OCI-LY7 (cell line): ENCODE data around the gene BSG. TPM values are rescaled to one million over a fixed set of nuclear protein-coding genes. Genes with fewer than 3 reads are reported as not detected.

Source experiments
- BruUV-seq: library from RNA; stranded (reverse); fragments of 400-500 nt; replicated peaks from 2 replicates; lab custom pipeline; 2021; lab: Mats Ljungman, UMichigan
- CTCF ChIA-PET: fragments of 300-600 bp; sonication (Branson Sonifier 250); formaldehyde crosslinking; loops from one replicate; lab custom pipeline; 2022; ENCODE audit warnings: antibody characterized with exemption; ENCODE audit not compliant: unreplicated experiment; lab: Charles Lee
- POLR2A ChIA-PET: fragments of 300-600 bp; sonication (Branson Sonifier 250); formaldehyde crosslinking; loops from one replicate; lab custom pipeline; 2022; ENCODE audit warnings: antibody characterized with exemption; lab: Charles Lee
- DNase-seq: peaks from one replicate; pipeline ENCODE4 v3.0.0-alpha.2; 2015; ENCODE audit warnings: low spot score
- H2AFZ ChIP-seq: fragments of 200-600 bp; sonication (generic), shearing (Covaris generic); 2 replicates; pipeline ENCODE4 v1.6.1; 2014; ENCODE audit warnings: mild to moderate bottlenecking, antibody characterized with exemption, low read length, moderate library complexity
- H3K27ac ChIP-seq: fragments of 200-600 bp; sonication (generic); 2 replicates; pipeline ENCODE4 v1.5.1; 2014; ENCODE audit warnings: mixed run types, low read depth, mild to moderate bottlenecking, moderate library complexity, low read length, inconsistent platforms; ENCODE audit not compliant: poor library complexity, severe bottlenecking
- H3K36me3 ChIP-seq: fragments of 200-600 bp; sonication (generic); 2 replicates; pipeline ENCODE4 v1.6.1; 2014; ENCODE audit warnings: mild to moderate bottlenecking, antibody characterized with exemption, low read length, moderate library complexity, mixed read lengths; ENCODE audit not compliant: insufficient read depth
- H3K4me1 ChIP-seq: fragments of 200-600 bp; sonication (generic); 2 replicates; pipeline ENCODE4 v1.5.1; 2014; ENCODE audit warnings: mild to moderate bottlenecking, low read length; ENCODE audit not compliant: insufficient read depth, poor library complexity, severe bottlenecking
- H3K4me2 ChIP-seq: fragments of 200-600 bp; sonication (generic); 2 replicates; pipeline ENCODE4 v1.6.1; 2014; ENCODE audit warnings: mild to moderate bottlenecking, low read length
- H3K4me3 ChIP-seq: fragments of 200-600 bp; sonication (generic); 2 replicates; pipeline ENCODE4 v1.5.1; 2014; ENCODE audit warnings: mild to moderate bottlenecking, low read depth, low read length; ENCODE audit not compliant: poor library complexity, severe bottlenecking
- H3K79me2 ChIP-seq: fragments of 200-600 bp; sonication (generic); 2 replicates; pipeline ENCODE4 v1.6.1; 2016; ENCODE audit warnings: low read depth, mild to moderate bottlenecking, low read length, moderate library complexity, mixed read lengths; ENCODE audit not compliant: insufficient read depth
- H3K9me2 ChIP-seq: fragments of 200-600 bp; sonication (generic); 2 replicates; pipeline ENCODE4 v1.6.1; 2016; ENCODE audit warnings: mild to moderate bottlenecking, low read length, mixed read lengths; ENCODE audit not compliant: insufficient read depth
- H3K9me3 ChIP-seq: fragments of 200-600 bp; sonication (generic); 2 replicates; pipeline ENCODE4 v1.6.1; 2014; ENCODE audit warnings: mild to moderate bottlenecking, mixed run types, low read length, mixed read lengths
- H4K20me1 ChIP-seq: fragments of 200-600 bp; sonication (generic); 2 replicates; pipeline ENCODE4 v1.6.1; 2014; ENCODE audit warnings: mild to moderate bottlenecking, antibody characterized with exemption, low read length, moderate library complexity, mixed read lengths; ENCODE audit not compliant: insufficient read depth
- EZH2phosphoT487 ChIP-seq: fragments of 200-600 bp; sonication (generic); IDR thresholded peaks from 2 replicates; pipeline ENCODE4 v1.6.1; 2018; ENCODE audit warnings: low read depth, borderline replicate concordance, mild to moderate bottlenecking, mixed run types, antibody characterized with exemption, low read length, moderate library complexity, mixed read lengths
- intact Hi-C: fragments of 100-400 bp; cut with micrococcal nuclease; formaldehyde crosslinking; loops from one replicate; pipeline ENCODE4 v1.10.0; 2022; ENCODE audit not compliant: unreplicated experiment
- total RNA-seq, 2 experiments: library from RNA; depleted of rRNA in 1 of 2; stranded (reverse); fragments of >200 nt in 1 of 2; shearing (Covaris generic) in 1 of 2; gene quantifications; 2 replicates each; pipeline ENCODE4 v1.2.3, GENCODE V29; 2014 to 2022
- TF ChIP-seq, protein P1 (sequence below): fragments of 200-600 bp; sonication (generic); conservative IDR thresholded peaks from 2 replicates; pipeline ENCODE4 v1.5.1; 2014; ENCODE audit warnings: mild to moderate bottlenecking, antibody characterized with exemption, low read length, moderate library complexity, mixed read lengths

Gene BSG
- total RNA-seq, 2 experiments from 2014 or later: 180 to 197 TPM

- Histone ChIP-seq H3K4me3 (no peak overlapping the region), H3K4me2 (no peak overlapping the region), H2AFZ (no peak overlapping the region), H3K9me3 (no peaks in the 10 kb centered on the region), H3K36me3 (peaks cover 44% of the 10 kb centered on the region), H4K20me1 (no peaks in the 10 kb centered on the region; the same call in 1 of the 2 replicates), H3K27ac (no peak overlapping the region), H3K4me1 (no peaks in the 10 kb centered on the region), H3K9me2 (no peaks in the 10 kb centered on the region), H3K79me2 (peaks cover 13% of the 10 kb centered on the region)
- intact Hi-C loops: no loop called here
- TF ChIP-seq EZH2phosphoT487: no peak
- TF ChIP-seq, protein P1, sequence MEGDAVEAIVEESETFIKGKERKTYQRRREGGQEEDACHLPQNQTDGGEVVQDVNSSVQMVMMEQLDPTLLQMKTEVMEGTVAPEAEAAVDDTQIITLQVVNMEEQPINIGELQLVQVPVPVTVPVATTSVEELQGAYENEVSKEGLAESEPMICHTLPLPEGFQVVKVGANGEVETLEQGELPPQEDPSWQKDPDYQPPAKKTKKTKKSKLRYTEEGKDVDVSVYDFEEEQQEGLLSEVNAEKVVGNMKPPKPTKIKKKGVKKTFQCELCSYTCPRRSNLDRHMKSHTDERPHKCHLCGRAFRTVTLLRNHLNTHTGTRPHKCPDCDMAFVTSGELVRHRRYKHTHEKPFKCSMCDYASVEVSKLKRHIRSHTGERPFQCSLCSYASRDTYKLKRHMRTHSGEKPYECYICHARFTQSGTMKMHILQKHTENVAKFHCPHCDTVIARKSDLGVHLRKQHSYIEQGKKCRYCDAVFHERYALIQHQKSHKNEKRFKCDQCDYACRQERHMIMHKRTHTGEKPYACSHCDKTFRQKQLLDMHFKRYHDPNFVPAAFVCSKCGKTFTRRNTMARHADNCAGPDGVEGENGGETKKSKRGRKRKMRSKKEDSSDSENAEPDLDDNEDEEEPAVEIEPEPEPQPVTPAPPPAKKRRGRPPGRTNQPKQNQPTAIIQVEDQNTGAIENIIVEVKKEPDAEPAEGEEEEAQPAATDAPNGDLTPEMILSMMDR: no peak
- no TSS peak for BruUV-seq
- DNase-seq: no peak
- ChIA-PET CTCF (no interaction called here), POLR2A (no interaction called here)
These were observed 9.2 kb downstream of the BSG start for GRCh38 chr19:581399-582111.

DNA sequence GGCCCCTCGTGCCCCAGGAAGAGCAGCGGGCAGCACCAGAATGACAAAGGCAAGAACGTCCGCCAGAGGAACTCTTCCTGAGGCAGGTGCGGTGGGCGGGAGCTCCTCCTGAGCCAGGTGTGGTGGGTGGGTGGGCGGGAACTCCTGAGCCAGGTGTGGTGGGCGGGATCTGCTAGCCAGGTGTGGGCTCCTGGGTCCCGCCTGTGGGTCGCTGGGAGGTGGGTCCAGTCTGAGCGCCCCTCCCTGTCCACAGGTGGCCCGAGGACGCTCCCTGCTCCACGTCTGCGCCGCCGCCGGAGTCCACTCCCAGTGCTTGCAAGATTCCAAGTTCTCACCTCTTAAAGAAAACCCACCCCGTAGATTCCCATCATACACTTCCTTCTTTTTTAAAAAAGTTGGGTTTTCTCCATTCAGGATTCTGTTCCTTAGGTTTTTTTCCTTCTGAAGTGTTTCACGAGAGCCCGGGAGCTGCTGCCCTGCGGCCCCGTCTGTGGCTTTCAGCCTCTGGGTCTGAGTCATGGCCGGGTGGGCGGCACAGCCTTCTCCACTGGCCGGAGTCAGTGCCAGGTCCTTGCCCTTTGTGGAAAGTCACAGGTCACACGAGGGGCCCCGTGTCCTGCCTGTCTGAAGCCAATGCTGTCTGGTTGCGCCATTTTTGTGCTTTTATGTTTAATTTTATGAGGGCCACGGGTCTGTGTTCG, 10.3 kb downstream of the BSG start:
- Histone ChIP-seq H4K20me1 (no peaks in the 10 kb centered on the region; the same call in 1 of the 2 replicates), H3K4me3 (no peak overlapping the region), H3K4me1 (no peaks in the 10 kb centered on the region), H3K4me2 (no peak overlapping the region), H2AFZ (no peak overlapping the region), H3K9me2 (no peaks in the 10 kb centered on the region), H3K36me3 (peaks cover 34% of the 10 kb centered on the region), H3K27ac (no peak overlapping the region), H3K9me3 (no peaks in the 10 kb centered on the region), H3K79me2 (0 out of 2 replicates have a peak, but pooled peaks cover 2% of the 10 kb centered on the region)
- no peak for DNase-seq
- TF ChIP-seq EZH2phosphoT487: no peak
- TF ChIP-seq, protein P1: no peak
- BruUV-seq: TSS peak; percentile 99
- intact Hi-C loops: no loop called here
- ChIA-PET CTCF (no interaction called here), POLR2A (no interaction called here)
